Astrocyte of the spinal cord (primary cell): ENCODE results near the gene CXCL5.
"Not testable (repeated sequence)": the region's sequence is repeated elsewhere in the genome, so short reads cannot be mapped to it uniquely, and the experiment has no call there.

ENCODE experiments used
- DNase-seq: peaks from one replicate; pipeline ENCODE4 v3.0.0; 2011; ENCODE audit warnings: low read depth, low spot score
- H3K4me3 ChIP-seq: 2 replicates; pipeline ENCODE4 v1.5.1; 2011; ENCODE audit warnings: low read depth, mild to moderate bottlenecking, low read length, moderate library complexity
- CTCF ChIP-seq: IDR thresholded peaks from 2 replicates; pipeline ENCODE4 v1.5.1; 2012; ENCODE audit warnings: low read depth, mild to moderate bottlenecking, low read length, inconsistent platforms
- in situ Hi-C: cut with HindIII; loops from 2 replicates; pipeline ENCODE4 v1.10.0; 2017; ENCODE audit warnings: low sequenced_read_pairs

CXCL5 gene

GRCh38 chr4:73990988-73991741, 7.3 kb downstream of the CXCL5 start:
- in situ Hi-C loops: no loop called here
- H3K4me3 ChIP-seq: no peak overlapping the region
- no peak for DNase-seq
- TF ChIP-seq CTCF: no peak

GRCh38 chr4:73989928-73990327, 8.5 kb downstream of the CXCL5 start:
- H3K4me3 ChIP-seq: no peak overlapping the region
- TF ChIP-seq CTCF: no peak
- DNase-seq: no peak
- in situ Hi-C loops: no loop called here

GRCh38 chr4:73989031-73989430, 9.4 kb downstream of the CXCL5 start:
- H3K4me3 ChIP-seq: no peak overlapping the region
- TF ChIP-seq CTCF: no peak
- DNase-seq: no peak
- in situ Hi-C loops: no loop called here

GRCh38 chr4:73988061-73988460, 10.4 kb downstream of the CXCL5 start, which contains the start of gene PPBP:
PPBP (minus strand) TSS chr4:73988190; CDS start chr4:73988103, 87 bp downstream.
- no peak for DNase-seq
- H3K4me3 ChIP-seq: no peak within 1 kb of the TSS
- in situ Hi-C loops: no loop called here
- no peak for TF ChIP-seq CTCF

- DNase-seq: no peak
- in situ Hi-C loops: no loop called here
- no peak overlapping the region for H3K4me3 ChIP-seq
- TF ChIP-seq CTCF: no peak
Measured at GRCh38 chr4:73985528-73985852, 13.0 kb downstream of the CXCL5 start.

- no peak for TF ChIP-seq CTCF
- in situ Hi-C loops: no loop called here
- no peak for DNase-seq
Measured at GRCh38 chr4:73984736-73985527, 13.5 kb downstream of the CXCL5 start.

GRCh38 chr4:73981175-73981574, 17.3 kb downstream of the CXCL5 start:
- DNase-seq, H3K4me3 ChIP-seq, in situ Hi-C loops: not testable (repeated sequence)

More at GRCh38 chr4:73984736-73985527, 13.5 kb downstream of the CXCL5 start:
- H3K4me3 ChIP-seq: no peak overlapping the region
